Chondrocyte (in vitro differentiated cells): ENCODE results near the gene ACER3. TPM values are rescaled to one million over a fixed set of nuclear protein-coding genes. Genes with fewer than 3 reads are reported as not detected.
"Not testable (repeated sequence)": the region's sequence is repeated elsewhere in the genome, so short reads cannot be mapped to it uniquely, and the experiment has no call there.

Source experiments
- DNase-seq: peaks from one replicate; pipeline ENCODE4 v3.0.0; 2021; ENCODE audit warnings: mixed read lengths, low spot score
- H3K27ac Mint-ChIP-seq: one replicate; pipeline ENCODE4 v1.8.0; 2021; ENCODE audit warnings: mild to moderate bottlenecking, moderate library complexity, mixed read lengths; ENCODE audit not compliant: unreplicated experiment
- H3K27me3 Mint-ChIP-seq: 2 replicates; pipeline ENCODE4 v1.8.0; 2021; ENCODE audit warnings: low read depth, mixed read lengths
- H3K36me3 Mint-ChIP-seq: 2 replicates; pipeline ENCODE4 v1.8.0; 2021; ENCODE audit warnings: low read depth, mixed read lengths
- H3K4me1 Mint-ChIP-seq: 2 replicates; pipeline ENCODE4 v1.8.0; 2021; ENCODE audit warnings: low read depth, mild to moderate bottlenecking, mixed read lengths
- H3K4me3 Mint-ChIP-seq: one replicate; pipeline ENCODE4 v1.8.0; 2021; ENCODE audit warnings: mild to moderate bottlenecking, moderate library complexity, mixed read lengths; ENCODE audit not compliant: unreplicated experiment
- H3K9me3 Mint-ChIP-seq: 2 replicates; pipeline ENCODE4 v1.8.0; 2021; ENCODE audit warnings: low read depth, mixed read lengths
- CTCF ChIP-seq: fragments of 200-600 bp; sonication (generic); IDR thresholded peaks from 2 replicates; pipeline ENCODE4 v1.5.0; 2021; ENCODE audit warnings: antibody characterized with exemption, mild to moderate bottlenecking, moderate library complexity
- total RNA-seq: library from RNA; stranded (reverse); gene quantifications from 3 replicates; pipeline ENCODE4 v1.2.1, GENCODE V29; 2021

ACER3 gene
- total RNA-seq, 1 donor from 2014 or later: 17.9 TPM

- no peaks in the 10 kb centered on the region for H3K9me3 Mint-ChIP-seq
- no peaks in the 10 kb centered on the region for H3K36me3 Mint-ChIP-seq
- peaks cover 5% of the 10 kb centered on the region for H3K27me3 Mint-ChIP-seq
- DNase-seq: no peak
- H3K27ac Mint-ChIP-seq: no peak overlapping the region
- peaks cover 2% of the 10 kb centered on the region for H3K4me1 Mint-ChIP-seq
- TF ChIP-seq CTCF: no peak
- H3K4me3 Mint-ChIP-seq: no peak overlapping the region
Measured at GRCh38 chr11:76849376-76849775, 11.3 kb upstream of the ACER3 start.

- no peak for DNase-seq
- Mint-ChIP-seq H3K9me3 (no peaks in the 10 kb centered on the region), H3K4me3 (no peak overlapping the region), H3K27me3 (peaks cover 5% of the 10 kb centered on the region), H3K4me1 (peaks cover 2% of the 10 kb centered on the region), H3K36me3 (no peaks in the 10 kb centered on the region), H3K27ac (no peak overlapping the region)
- TF ChIP-seq CTCF: no peak
Measured at GRCh38 chr11:76850130-76850529, 10.6 kb upstream of the ACER3 start.

GRCh38 chr11:76850815-76851214 is 9.9 kb upstream of the ACER3 start:
- peaks cover 5% of the 10 kb centered on the region for H3K27me3 Mint-ChIP-seq
- H3K9me3 Mint-ChIP-seq: no peaks in the 10 kb centered on the region
- H3K36me3 Mint-ChIP-seq: no peaks in the 10 kb centered on the region
- no peak for TF ChIP-seq CTCF
- H3K4me3 Mint-ChIP-seq: no peak overlapping the region
- H3K4me1 Mint-ChIP-seq: peaks cover 2% of the 10 kb centered on the region
- no peak overlapping the region for H3K27ac Mint-ChIP-seq
- no peak for DNase-seq

GRCh38 chr11:76854709-76855108 is 6.0 kb upstream of the ACER3 start:
- Mint-ChIP-seq H3K9me3 (no peaks in the 10 kb centered on the region), H3K4me3 (no peak overlapping the region), H3K4me1 (no peaks in the 10 kb centered on the region), H3K36me3 (no peaks in the 10 kb centered on the region), H3K27ac (no peak overlapping the region), H3K27me3 (no peaks in the 10 kb centered on the region)
- no peak for TF ChIP-seq CTCF
- DNase-seq: no peak

- H3K36me3 Mint-ChIP-seq, H3K9me3 Mint-ChIP-seq, H3K27ac Mint-ChIP-seq, DNase-seq, H3K4me3 Mint-ChIP-seq, H3K4me1 Mint-ChIP-seq, H3K27me3 Mint-ChIP-seq: not testable (repeated sequence)
Measured at GRCh38 chr11:76855670-76856069, 5.0 kb upstream of the ACER3 start.

GRCh38 chr11:76856106-76856505 is 4.6 kb upstream of the ACER3 start:
- Mint-ChIP-seq H3K36me3 (no peaks in the 10 kb centered on the region), H3K27ac (no peak overlapping the region), H3K9me3 (no peaks in the 10 kb centered on the region), H3K27me3 (no peaks in the 10 kb centered on the region), H3K4me1 (no peaks in the 10 kb centered on the region), H3K4me3 (no peak overlapping the region)
- TF ChIP-seq CTCF: no peak
- no peak for DNase-seq
